NCI-H2227 (cell line): ENCODE measurements around the gene NAA10.
A peak's percentile ranks its signal among the peaks of the same experiment; 100 is the strongest.

Source experiments
- DNase-seq: peaks from one replicate; lab custom pipeline; 2025; ENCODE audit not compliant: unreplicated experiment; lab: John Stamatoyannopoulos, UW

NAA10 gene

GRCh38 chrX:153930011-153930910, 4.6 kb downstream of the NAA10 start:
- DNase-seq, result no peak

DNA sequence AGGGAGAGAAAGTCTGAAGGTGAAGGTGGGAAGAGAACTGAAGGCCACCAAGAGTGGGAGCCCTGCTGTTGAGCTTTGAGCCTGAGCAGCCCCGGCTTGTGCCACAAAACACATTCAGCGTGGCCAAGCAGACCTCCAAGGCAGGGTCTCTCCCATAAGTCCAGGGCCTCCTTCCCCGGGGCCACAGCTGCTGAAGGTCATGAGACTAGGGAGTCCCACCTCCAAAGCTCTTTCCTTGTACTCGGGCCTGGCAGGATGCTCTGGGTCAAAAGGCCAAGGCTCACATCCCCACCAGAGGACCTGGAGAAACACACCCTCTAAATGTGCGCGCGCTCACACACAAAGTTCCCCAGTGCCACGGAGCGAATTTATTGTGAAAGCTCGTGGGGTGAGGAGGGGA, 5.3 kb downstream of the NAA10 start:
- DNase-seq, result no peak

- DNase-seq, result no peak
Observed at GRCh38 chrX:153928846-153929245, 6.0 kb downstream of the NAA10 start.

DNA sequence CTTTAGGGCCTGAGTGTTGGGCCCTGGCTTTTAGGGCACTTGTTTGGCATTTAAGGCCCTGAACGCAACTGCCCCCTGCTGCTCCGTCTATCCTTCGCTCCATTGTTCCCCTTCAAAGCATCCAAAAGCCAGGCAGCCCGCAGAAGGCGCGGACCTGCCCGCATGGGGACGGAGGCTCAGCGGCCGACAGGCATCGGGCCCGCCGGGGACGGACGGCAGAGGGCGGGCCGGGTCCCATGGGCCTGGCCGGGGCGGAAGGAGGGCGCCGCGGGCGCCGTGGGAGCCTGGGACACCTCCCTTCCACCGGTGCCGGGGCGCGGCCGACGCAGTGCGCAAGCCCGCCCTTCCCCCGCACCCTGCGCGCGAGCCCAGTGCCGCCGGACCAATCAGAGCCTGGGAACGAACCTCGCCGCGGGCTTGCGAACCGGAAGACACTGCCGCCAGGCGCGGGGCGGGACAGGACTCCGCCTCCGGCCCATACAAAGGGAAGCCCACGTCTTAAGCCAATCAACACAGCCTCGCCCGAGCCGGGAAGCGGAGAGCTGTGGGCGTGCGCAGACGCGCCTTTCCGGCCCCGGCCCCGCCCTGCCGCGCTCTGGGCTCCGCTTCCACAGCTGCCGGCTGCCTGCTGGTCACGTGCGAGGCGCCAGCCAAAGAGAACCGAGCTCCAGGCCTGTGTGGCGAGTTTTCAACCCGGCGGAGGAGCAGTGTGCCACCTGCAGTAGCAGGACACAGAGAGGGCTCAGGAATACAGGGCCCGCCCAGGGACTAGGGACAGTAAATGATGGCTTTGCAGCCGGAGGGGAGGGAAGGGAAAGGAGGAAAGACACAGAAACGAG, 6.7 kb downstream of the NAA10 start:
- DNase-seq, result peak; percentile 98

DNA sequence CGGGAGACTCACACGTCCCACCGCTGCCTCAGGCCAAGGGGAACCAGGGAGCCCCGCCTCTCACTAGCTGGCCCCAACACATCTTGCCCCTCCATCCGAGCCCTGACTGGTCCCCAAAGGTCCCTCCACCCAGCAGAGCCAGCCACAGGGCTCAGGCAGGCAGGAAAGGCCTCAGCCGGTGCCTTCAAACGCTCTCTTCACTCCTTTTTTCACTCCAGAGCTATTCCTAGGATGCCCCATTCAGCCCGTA, 7.2 kb downstream of the NAA10 start:
- DNase-seq, result no peak

GRCh38 chrX:153926858-153927671, 7.8 kb downstream of the NAA10 start:
- peak; percentile 70 for DNase-seq

DNA sequence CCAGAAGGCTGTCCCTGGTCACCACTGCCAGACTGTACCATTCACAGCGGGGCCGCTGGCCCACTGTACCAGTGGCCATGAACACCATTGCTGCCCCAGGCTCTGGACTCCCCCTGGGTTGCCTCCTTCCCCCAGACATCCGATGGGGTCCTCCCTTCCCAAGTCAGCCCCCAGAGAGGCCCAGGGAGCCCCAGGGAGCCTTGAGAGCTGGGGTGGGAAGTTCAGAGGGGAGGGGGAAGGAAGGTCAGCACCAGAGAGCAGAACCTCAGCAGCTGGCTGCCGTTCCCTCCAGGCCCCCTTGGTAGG, 8.3 kb downstream of the NAA10 start:
- no peak for DNase-seq

- no peak for DNase-seq
Observed at GRCh38 chrX:153925739-153926551, 8.9 kb downstream of the NAA10 start, which contains the start of gene ARHGAP4. Gene ARHGAP4, minus strand, starts transcription at chrX:153926264. Its CDS starts 62 bp downstream, at chrX:153926202.

DNA sequence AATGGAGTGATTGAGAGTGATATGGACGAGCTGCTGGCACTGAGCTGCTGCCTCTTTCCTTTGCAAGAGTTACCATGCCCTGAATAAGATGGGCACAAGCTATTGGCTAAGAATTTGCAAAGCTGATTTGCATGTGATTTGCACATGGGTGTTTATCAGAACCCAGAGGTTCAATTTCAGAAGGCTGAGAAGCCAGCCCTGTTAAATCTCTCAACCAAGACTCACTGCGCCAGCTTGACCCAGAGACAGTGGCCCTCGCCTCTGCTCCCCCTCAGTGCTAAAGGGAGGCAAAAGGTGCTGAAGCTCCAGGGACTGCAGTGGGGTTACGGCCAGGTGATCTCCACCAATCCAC, 9.5 kb downstream of the NAA10 start:
- DNase-seq, result no peak

DNA sequence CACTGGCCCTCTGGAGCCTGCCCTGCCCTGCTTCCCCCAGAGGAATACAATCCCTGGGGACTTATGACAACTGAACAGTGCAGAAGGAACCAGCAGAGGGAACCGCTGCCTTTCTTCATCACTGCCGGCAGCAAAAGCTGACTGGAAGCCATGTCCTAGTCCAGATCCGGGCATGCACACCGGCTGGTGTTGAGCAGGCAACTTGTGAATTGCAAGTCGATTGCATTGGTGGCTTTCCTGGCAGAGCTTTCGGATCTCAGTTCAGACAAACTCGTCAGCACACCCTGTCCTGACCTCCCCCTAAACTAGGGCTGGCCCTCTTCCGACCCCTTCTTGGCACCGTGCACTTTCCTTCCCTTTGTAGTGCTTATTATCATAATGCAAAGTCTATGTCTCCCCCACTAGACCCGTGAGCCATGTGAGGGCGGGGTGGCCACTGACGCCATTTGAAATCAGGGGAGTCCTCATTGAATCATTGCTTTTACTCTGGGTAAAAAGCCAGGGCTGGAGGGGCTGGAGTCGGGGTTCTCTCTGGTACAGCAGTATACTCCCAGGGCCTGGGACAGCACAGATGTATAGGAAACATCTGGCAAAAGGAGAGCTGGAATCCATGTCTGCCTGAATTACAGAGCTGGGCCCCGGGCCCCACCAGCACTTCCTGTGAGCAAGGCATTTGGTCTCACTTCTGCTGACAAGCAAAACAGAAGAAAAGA, 10.5 kb downstream of the NAA10 start:
- DNase-seq, result peak; percentile 51

- DNase-seq, result peak; percentile 55
Observed at GRCh38 chrX:153922932-153923857, 11.6 kb downstream of the NAA10 start.

DNA sequence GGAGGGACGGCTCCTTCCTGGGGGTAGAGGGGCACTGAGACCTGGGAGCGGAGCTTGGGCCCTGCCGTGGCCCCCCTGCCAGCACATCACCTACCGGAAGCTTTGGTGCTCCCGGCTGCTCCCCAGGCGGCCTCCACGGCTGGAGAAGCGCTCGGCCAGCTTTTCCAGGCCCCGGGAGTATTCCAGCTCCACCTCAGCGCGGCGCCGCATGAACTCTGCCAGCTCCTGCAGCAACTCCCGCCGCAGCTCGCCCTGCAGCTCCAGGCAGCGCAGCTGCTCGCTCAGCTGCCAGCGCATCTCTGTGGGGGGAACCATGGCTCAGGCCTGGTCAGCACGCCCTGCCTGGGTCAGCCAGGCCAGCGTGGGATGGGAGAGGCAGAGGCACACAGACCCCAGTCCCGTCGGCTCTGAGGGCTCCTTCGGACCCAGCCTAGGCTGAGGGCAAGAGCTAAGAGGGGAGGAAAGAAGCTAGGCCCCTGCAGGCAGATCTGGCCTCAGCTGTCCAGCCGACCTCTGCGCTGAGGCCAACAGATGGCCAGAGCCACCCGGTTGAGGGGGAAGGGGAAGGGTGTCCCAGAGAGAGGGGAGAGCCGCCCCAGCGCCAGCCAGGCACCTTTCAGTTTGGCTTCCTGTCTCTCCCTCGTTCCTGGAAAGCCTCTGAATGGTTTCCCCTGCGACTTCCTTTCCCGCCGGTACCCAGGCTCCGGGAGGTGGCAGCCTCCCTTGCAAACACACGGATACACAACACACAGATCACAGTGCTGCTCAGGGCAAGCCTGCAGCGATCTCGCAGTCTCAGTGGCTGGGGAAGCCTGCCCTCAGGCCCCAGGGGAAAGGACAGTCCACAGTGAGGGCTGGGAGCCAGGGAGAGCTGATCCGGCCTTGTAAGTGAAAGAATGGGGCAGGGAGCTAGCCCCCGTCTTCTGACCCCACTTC, 13.1 kb downstream of the NAA10 start:
- peak; percentile 39 for DNase-seq

- DNase-seq, result no peak
Observed at GRCh38 chrX:153921070-153921469, 13.8 kb downstream of the NAA10 start.

GRCh38 chrX:153920546-153920945, 14.3 kb downstream of the NAA10 start:
- DNase-seq, result no peak

DNA sequence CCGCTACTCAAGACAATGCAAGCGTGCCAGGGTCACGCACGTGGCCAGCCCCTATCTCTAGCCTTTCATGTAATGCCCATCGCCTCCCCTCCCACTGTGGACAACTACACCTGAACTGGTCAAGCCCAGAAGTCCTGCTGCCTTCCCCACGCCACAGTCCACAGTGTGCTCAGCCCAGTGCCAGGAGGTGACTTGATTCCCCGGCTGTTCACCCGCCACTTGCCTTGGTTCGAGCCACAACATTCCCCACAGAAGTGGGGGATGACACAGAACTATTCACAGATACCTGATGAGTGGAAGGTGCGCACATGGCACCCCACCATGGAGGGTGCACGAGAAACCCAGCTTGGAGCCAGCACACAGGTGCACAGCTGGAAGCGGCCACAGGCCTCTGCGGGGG, 15.6 kb downstream of the NAA10 start:
- no peak for DNase-seq

DNA sequence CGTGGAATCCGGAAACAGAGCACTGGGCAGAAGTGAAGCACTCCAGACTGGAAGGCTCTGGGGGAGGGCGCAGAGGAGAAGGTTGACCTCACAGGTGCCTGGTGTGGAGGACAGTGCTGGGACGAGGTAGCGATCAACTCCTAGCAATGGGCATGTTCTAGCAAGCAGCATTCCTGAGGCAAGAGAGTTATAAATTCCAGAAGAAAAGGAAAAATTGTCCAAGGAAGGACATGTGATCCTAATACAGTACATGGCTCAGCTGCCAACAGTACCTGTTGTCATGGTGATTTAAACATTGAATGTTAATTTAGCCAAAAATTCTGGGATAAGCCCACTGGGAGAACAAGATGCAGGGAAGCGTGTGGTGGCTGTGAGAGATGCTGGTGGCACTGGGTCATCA, 17.0 kb downstream of the NAA10 start:
- no peak for DNase-seq

DNA sequence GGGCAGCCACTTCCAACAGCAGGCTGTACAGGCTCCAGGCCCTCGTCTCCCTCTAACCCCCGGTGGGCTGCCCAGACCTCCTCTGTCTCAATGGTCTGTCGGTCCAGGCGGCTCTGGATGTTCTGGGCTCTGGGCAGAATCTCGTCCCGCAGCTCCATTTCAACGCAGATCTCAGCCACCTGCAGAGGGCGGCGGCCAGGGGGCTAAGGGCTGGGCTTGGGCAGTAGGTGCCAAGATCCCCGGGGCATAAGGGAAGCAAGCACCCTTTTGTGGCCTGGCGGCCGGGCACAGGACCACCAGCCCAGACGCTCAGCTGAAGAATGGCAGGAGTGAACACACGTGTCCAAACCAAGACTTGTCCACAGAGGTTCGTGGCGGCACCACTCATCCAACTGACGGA, 21.1 kb downstream of the NAA10 start:
- no peak for DNase-seq

DNA sequence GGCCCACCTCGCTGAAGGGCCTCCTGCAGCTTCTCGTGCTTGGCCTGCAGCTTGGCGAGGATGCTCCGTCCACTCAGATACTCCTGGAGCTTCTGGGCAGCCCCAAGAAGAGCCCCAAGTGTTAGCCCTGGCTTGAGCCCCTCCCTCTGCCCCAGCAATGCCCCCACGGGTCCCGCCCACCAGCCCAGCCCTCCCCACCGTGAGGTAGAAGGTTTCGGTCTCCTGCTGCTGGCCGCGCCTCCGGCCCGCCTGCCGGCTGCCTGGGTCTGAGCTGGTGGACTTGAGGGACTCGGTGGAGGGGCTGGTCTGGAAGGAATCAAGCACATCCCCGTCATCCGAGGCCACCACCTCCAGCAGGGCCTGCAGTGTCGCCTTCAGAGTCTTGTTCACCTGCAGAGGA, 21.6 kb downstream of the NAA10 start:
- DNase-seq, result no peak
